Neural cell (in vitro differentiated cells): ENCODE data around the gene PPP3R1. TPM values are rescaled to one million over a fixed set of nuclear protein-coding genes. Genes with fewer than 3 reads are reported as not detected.

ENCODE experiments used
- H2AFZ ChIP-seq: fragments of 200-600, 300-800 bp; sonication (generic), shearing (Covaris generic); 2 replicates; pipeline ENCODE4 v1.6.0; 2014; ENCODE audit warnings: low read depth, mild to moderate bottlenecking, antibody characterized with exemption, low read length, moderate library complexity
- H3F3A ChIP-seq: fragments of 200-600 bp; shearing (Covaris generic); 2 replicates; pipeline ENCODE4 v1.6.1; 2016; ENCODE audit warnings: mild to moderate bottlenecking, moderate library complexity, mixed read lengths, antibody characterized with exemption, low read length; ENCODE audit not compliant: insufficient read depth, poor library complexity, severe bottlenecking
- H3K27ac ChIP-seq: fragments of 200-600, 300-800 bp; sonication (generic), shearing (Covaris generic); 2 replicates; pipeline ENCODE4 v1.5.1; 2014; ENCODE audit warnings: mild to moderate bottlenecking, low read length, moderate library complexity
- H3K27me3 ChIP-seq: fragments of 300-800, 200-600 bp; sonication (generic), shearing (Covaris generic); 2 replicates; pipeline ENCODE4 v1.6.0; 2014; ENCODE audit warnings: mild to moderate bottlenecking, low read depth, low read length, moderate library complexity; ENCODE audit not compliant: insufficient read depth
- H3K36me3 ChIP-seq: fragments of 300-800, 200-600 bp; sonication (generic), shearing (Covaris generic); 2 replicates; pipeline ENCODE4 v1.5.1; 2014; ENCODE audit warnings: mild to moderate bottlenecking, antibody characterized with exemption, low read length, moderate library complexity; ENCODE audit not compliant: insufficient read depth
- H3K4me2 ChIP-seq: fragments of 300-800, 200-600 bp; sonication (generic), shearing (Covaris generic); 2 replicates; pipeline ENCODE4 v1.6.0; 2014; ENCODE audit warnings: mild to moderate bottlenecking, low read length
- H3K4me3 ChIP-seq: fragments of 300-800, 200-600 bp; sonication (generic), shearing (Covaris generic); 2 replicates; pipeline ENCODE4 v1.5.1; 2014; ENCODE audit warnings: mild to moderate bottlenecking, low read length, moderate library complexity
- H3K79me2 ChIP-seq: fragments of 200-600 bp; shearing (Covaris generic); replicated peaks from 2 replicates; pipeline ENCODE4 v1.6.0; 2014; ENCODE audit warnings: mild to moderate bottlenecking, low read length, moderate library complexity; ENCODE audit not compliant: insufficient read depth
- H3K9ac ChIP-seq: fragments of 300-800, 200-600 bp; sonication (generic), shearing (Covaris generic); 2 replicates; pipeline ENCODE4 v1.6.1; 2016; ENCODE audit warnings: mild to moderate bottlenecking, low read length, mixed read lengths
- H3K9me2 ChIP-seq: fragments of 200-600 bp; shearing (Covaris generic); 2 replicates; pipeline ENCODE4 v1.6.1; 2016; ENCODE audit warnings: mild to moderate bottlenecking, low read length, mixed read lengths; ENCODE audit not compliant: insufficient read depth
- H3K9me3 ChIP-seq: fragments of 200-600, 300-800 bp; sonication (generic), shearing (Covaris generic); 2 replicates; pipeline ENCODE4 v1.6.1; 2016; ENCODE audit warnings: mild to moderate bottlenecking, mixed run types, low read length, moderate library complexity, mixed read lengths
- H4K20me1 ChIP-seq: fragments of 200-600 bp; shearing (Covaris generic); 2 replicates; pipeline ENCODE4 v1.6.1; 2016; ENCODE audit warnings: mild to moderate bottlenecking, mixed run types; ENCODE audit not compliant: insufficient read depth
- CTCF ChIP-seq: fragments of 450-650 bp; IDR thresholded peaks from 2 replicates; pipeline ENCODE4 v1.5.1; 2014; ENCODE audit warnings: antibody characterized with exemption, mild to moderate bottlenecking, moderate library complexity; ENCODE audit not compliant: poor library complexity, severe bottlenecking
- EP300 ChIP-seq: fragments of 450-650 bp; conservative IDR thresholded peaks from 2 replicates; pipeline ENCODE4 v1.6.1; 2014; ENCODE audit warnings: antibody characterized with exemption, mild to moderate bottlenecking, moderate library complexity; ENCODE audit not compliant: poor library complexity, severe bottlenecking
- EZH2 ChIP-seq: fragments of 200-600, 300-800 bp; shearing (Covaris generic), sonication (generic); IDR thresholded peaks from 2 replicates; pipeline ENCODE4 v1.6.1; 2014; ENCODE audit warnings: antibody characterized with exemption, low read length, borderline replicate concordance, mild to moderate bottlenecking; ENCODE audit not compliant: insufficient read depth, poor library complexity, severe bottlenecking
- MXI1 ChIP-seq: fragments of 450-650 bp; conservative IDR thresholded peaks from 2 replicates; pipeline ENCODE4 v1.6.1; 2014; ENCODE audit warnings: antibody characterized with exemption, mild to moderate bottlenecking; ENCODE audit not compliant: poor library complexity, severe bottlenecking
- POLR2AphosphoS5 ChIP-seq: IDR thresholded peaks from 2 replicates; pipeline ENCODE4 v1.6.1; 2012
- RAD21 ChIP-seq: fragments of 450-650 bp; conservative IDR thresholded peaks from 2 replicates; pipeline ENCODE4 v1.6.1; 2014; ENCODE audit warnings: antibody characterized with exemption, mild to moderate bottlenecking, moderate library complexity
- REST ChIP-seq: IDR thresholded peaks from 2 replicates; pipeline ENCODE4 v1.6.1; 2012; ENCODE audit warnings: borderline replicate concordance
- SMC3 ChIP-seq: fragments of 450-650 bp; conservative IDR thresholded peaks from 2 replicates; pipeline ENCODE4 v1.6.1; 2014; ENCODE audit warnings: antibody characterized with exemption, mild to moderate bottlenecking, moderate library complexity; ENCODE audit not compliant: poor library complexity
- TAF1 ChIP-seq: IDR thresholded peaks from 2 replicates; pipeline ENCODE4 v1.6.1; 2012; ENCODE audit warnings: low read depth
- polyA plus RNA-seq: library from polyadenylated mRNA; depleted of rRNA; stranded (reverse); fragments of >200 nt; gene quantifications from 2 replicates; pipeline ENCODE4 v1.2.3, GENCODE V29; 2014

The PPP3R1 gene
- polyA plus RNA-seq, 1 donor from 2014 or later = 45.3 TPM

GRCh38 chr2:68230241-68231060 lies 21.9 kb downstream of the PPP3R1 start:
- Histone ChIP-seq H3K27me3 (no peaks in the 10 kb centered on the region), H3K9me2 (no peaks in the 10 kb centered on the region), H3K9ac (no peak overlapping the region), H3K4me3 (no peak overlapping the region), H3F3A (no peaks in the 10 kb centered on the region), H2AFZ (no peak overlapping the region), H3K9me3 (no peaks in the 10 kb centered on the region), H4K20me1 (no peaks in the 10 kb centered on the region), H3K36me3 (no peaks in the 10 kb centered on the region), H3K4me2 (no peak overlapping the region), H3K79me2 (peaks cover 68% of the 10 kb centered on the region), H3K27ac (no peak overlapping the region)
- TF ChIP-seq TAF1 (no peak), RAD21 (no peak), POLR2AphosphoS5 (no peak), EZH2 (no peak), CTCF (no peak), MXI1 (no peak), REST (no peak), SMC3 (no peak), EP300 (no peak)

GRCh38 chr2:68226794-68227193 lies 25.5 kb downstream of the PPP3R1 start:
- H3K36me3 ChIP-seq = no peaks in the 10 kb centered on the region
- H3K9me3 ChIP-seq = no peaks in the 10 kb centered on the region
- H3K9me2 ChIP-seq = no peaks in the 10 kb centered on the region
- no peak overlapping the region for H3K4me2 ChIP-seq
- no peaks in the 10 kb centered on the region for H3K27me3 ChIP-seq
- H4K20me1 ChIP-seq = no peaks in the 10 kb centered on the region
- no peaks in the 10 kb centered on the region for H3F3A ChIP-seq
- H2AFZ ChIP-seq = no peak overlapping the region
- TF ChIP-seq TAF1 (no peak), EZH2 (no peak), REST (no peak)
- H3K9ac ChIP-seq = no peak overlapping the region
- no peak overlapping the region for H3K27ac ChIP-seq
- H3K4me3 ChIP-seq = no peak overlapping the region
- H3K79me2 ChIP-seq = peaks cover 68% of the 10 kb centered on the region
